GM18870 (cell line): Measurements from ENCODE around the gene CYB561.

Experiments used
- ATAC-seq: cut with Tn5 transposase; IDR thresholded peaks from one replicate; pipeline ENCODE4 v1.9.1; 2021; ENCODE audit warnings: moderate library complexity; ENCODE audit not compliant: unreplicated experiment

Gene CYB561

DNA sequence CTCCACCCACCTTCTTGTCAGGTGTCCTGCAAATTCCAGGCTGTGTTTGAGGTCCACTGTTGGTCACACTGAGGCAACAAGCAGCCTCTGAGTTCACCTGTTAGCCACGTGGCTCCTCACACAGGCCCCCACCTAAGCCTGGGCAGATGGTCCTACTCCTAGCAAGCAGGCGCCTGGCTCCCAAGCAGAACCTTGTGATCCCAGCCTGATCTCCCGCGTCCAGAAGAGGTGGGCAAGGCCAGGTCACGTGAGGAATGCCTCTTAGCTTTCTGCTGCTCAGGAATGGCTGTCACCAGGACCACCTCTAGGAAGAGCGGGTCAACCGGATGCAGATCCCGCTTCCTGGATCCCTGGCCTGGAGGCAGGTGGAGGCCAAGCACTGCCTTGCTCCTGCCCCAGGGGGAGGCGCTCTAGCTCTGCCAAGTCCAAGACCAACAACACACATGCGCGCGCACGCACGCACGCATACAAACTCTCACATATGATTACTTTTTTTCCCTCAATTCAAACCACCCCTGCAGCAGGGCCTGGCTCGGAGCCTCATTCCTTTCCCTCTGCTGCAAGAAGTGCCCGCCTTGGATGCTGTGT, 9.5 kb downstream of the CYB561 start:
- ATAC-seq = no peak

DNA sequence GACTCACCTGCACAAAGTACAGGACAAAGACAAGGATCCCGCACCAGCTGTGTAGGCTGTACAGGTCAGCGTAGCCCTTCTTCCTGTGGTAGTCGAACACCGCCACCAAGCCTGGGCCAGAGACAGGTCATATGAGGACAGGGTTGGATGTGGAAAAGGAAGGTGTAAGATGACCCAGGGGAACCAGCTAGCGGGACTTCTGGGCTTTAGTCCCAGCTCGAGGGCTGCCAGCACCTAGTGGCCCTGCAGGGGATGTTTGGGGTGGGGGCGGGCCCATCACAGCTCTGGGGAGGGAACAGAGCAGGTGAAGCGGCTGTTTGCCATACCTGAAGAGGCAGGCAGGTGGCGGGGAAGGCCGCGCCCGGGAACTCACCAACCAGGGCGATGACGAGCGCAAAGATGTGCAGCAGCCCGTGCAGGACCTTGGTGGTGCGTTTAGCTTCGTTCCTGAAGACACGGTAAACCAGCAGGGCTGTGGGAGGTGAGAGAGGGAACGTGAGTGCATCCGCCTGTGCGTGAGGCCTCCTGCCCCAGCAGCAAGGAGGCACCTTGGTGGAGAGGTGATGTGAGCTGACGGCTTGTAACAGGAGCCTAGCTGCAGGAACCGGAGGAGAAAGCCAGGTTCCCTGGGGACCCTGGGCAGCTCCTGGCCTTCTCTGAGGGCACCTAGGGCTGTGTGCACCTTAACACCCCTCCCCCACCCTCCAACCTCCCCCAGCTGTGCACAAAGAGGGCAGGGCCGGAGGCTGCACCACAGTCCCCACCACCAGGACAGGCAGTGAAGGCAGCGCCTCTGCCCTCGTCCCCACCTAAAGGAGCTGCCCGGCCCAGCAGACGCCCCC, 10.2 kb downstream of the CYB561 start:
- ATAC-seq = no peak

DNA sequence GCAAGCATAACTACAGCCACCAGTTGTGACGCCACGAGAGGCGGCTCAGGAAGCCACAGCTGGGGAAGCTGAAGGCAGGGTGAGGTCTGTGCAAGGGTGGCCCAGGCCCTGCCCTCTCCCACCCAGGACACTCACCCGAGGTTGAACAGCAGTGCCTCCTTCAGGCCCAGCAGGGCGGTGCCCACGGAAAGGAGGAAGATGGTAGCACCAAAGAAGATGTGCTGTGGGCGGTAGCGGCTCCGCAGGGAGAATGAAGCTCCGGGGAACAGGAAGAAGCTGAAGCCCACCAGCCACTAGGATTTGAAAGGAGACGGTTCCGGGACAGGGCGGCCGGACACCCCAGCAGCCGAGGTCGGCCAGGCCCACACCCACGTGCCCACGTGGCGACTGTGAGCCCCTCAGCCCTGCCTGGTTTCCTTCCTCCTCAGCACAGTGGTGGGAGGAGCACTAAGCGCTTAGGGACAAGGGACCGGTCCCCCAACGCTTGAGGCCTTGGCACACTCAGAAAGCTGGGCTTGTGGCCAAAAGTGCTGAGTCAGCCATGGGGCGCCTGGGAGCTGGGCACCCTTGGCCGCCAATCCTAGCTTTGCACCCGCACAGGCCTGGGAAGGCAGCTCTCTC, 11.0 kb downstream of the CYB561 start:
- ATAC-seq = no peak

DNA sequence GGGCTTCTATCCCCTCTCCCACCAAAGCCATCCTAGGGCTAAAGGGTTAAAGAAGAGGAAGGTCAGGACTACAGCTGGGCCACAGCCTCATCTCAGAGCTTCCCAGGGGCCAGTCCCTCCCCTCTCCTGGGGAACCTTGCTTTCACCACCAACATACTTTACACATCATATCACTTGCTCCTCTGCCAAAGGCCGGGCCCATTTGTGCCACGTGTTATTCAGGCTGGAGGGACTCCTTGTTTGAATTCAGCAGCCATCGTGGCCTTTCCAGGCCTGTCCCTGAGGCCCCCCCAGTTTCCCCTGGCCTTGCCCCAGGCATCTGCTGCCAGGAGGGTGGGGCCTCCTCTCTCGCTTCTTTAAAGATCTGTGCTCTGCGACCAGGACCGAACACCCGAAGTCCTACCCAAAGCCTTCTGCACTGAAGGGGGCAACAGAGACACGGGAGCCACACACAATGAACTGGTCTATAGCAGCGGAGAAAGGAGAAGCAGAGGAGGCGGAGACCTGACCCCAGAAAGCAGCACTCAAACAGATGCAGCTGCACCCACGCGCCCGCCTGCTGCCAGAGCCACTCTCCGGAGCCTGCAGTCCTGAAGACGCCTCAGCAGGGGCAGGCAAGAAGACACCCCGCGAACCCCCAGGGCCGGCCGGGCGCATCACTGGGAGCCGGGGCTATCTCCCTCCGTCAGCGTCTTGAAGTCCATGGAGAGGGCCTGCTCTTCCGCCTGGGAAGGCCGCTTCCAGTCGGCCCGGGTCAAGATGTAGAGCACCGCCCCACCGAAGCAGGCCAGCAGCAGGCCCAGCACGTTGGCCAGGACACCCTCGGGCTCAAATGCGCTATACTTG, 12.1 kb downstream of the CYB561 start:
- no peak for ATAC-seq

DNA sequence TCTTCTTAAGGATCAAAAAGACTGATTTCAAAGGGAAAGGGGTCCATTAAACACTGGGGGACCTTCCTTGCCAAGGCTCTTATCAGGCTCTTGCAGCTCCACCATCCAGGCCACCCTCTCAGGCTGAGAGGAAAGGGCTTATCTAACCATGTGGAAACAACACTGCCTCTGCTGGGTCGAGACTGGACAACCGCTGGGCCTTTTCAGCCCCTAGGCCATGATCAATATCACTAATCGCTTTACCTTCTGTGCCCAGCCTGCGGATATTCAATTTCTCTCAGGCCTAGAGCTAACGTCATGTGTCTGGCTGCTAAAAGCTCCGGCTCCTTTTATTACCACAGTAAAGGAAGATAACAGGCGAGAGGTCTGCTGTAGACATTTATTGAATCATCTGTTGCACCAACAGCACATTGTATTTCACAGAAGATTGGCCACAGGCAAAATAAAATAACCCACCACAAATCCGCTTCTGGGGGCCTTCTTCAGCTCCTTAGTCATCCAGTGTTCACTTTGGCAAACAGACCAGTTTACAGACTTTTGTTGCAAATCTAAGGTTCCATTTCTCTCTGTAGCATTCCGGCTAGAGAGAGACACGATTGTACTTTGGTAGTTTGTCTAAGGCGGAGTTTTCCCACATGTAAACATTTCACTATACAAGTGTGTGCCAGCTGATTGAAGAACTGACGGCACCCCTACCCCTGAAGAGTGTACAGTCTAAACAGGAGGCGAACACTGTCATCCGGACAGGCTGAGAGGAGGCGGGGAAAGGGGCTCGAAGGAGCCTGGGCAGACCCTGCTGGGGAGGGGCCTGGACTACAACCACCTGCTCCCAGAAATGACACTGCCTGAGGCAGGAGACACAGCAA, 13.9 kb downstream of the CYB561 start:
- ATAC-seq = no peak

DNA sequence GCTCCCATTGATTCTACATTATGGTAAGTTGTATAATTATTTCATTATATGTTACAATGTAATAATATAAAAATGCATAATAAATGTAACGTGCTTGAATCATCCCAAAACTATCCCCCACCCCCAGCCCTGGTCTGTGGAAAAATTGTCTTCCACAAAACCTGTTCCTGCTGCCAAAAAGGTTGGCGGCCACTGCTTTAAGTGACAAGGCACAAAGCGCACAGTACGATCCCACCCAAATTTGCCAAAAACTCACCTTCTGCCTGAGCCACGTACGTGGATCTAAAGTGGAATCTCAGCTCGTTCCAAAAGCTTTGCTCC, 14.5 kb downstream of the CYB561 start:
- no peak for ATAC-seq

DNA sequence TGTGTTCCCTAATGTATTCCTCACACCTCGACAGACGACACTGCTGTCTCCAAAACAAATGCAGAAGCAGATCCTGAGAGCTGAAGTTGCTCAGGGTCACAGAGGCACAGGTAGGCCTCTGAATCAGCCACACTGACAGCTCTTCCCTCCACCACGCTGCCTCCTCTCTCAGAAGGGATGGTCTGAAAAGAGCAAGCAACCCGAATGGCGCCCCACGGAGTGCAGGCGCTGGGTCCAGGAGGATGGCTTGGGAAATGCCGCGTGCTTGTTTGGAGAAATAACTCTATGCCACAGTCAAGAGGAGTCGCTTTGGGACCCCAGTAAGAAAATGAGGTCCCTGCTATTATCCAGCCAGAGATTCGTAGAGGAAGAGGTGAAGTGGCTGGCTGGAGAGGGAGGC, 15.9 kb downstream of the CYB561 start:
- ATAC-seq = no peak

DNA sequence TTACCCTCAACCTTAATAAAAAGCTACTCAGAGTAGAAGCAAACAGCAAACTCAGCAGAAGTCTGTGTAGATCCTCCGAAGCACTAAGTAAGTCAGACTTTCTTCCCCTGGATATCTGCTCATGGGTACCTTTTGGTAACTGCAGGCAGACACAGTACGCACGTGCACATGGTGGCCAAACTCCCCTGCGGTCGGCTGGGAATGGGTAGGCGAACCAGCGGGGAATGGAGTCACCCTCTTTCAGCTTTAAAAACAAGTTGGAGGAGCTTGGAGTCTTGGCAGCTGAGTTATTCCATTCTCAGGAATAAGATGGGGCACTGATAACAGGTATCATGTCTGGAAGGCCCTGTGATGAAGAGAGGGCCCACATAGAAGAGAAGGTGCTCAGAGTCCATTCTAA, 16.3 kb downstream of the CYB561 start:
- no peak for ATAC-seq

DNA sequence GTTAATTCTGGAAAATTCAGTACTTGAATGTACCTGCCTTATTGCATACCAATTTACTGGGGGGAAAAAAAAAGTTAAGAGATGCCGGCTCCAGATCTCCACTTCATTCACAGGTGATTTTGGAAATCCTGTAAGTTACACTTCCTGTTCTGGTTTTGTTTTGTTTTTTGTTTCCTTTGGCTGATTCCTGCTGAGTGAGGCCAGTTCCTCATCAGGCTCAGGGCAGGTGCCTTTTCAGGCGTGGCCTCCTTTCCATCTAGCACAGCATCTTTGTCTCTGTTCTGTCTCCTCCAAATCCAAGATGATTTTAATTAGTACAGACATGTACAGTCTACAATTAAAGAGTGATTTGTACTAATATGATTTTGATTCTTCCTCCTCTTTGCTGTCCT, 19.2 kb downstream of the CYB561 start:
- ATAC-seq = no peak

DNA sequence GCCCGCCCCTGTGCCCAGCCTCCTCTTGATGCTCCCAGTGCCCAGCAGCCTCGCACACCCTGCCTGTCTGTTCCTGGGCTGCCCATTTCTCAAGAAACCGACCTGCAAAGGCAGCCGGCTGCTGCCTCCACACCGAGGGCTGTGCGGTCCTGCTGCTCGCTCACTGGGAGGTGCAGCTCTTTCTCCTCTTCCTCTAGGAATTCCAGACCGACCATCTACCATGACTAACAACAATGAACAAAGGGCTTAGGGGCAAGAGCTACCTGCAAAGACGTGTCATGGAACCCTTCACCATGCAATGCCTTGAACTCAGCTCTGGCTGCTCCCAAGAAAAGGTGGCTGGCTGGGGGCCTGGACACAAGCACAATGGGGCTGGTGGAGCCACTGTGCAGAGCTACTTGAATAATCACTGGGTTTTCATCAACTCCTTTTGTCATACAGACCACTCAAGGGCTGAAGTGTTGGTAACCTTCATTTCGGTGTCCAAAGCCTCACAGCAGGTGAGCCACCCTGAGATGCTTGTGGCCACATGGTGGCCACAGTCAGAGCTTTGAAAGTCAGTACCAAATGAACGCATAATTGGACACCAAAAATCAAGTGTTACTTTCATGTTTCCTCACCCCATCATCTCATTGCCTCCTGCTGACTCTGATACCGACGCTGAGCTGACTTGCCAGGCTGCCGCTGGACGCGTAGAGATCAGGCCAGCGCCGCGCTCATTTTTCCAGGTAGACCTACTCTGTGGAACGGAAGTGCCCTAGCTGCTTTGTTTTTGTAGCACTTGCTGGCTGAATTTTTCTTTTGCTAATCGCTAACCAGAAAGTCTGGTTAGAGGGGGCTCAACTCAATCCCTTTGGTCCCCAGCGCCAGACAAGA, 19.8 kb downstream of the CYB561 start:
- no peak for ATAC-seq

DNA sequence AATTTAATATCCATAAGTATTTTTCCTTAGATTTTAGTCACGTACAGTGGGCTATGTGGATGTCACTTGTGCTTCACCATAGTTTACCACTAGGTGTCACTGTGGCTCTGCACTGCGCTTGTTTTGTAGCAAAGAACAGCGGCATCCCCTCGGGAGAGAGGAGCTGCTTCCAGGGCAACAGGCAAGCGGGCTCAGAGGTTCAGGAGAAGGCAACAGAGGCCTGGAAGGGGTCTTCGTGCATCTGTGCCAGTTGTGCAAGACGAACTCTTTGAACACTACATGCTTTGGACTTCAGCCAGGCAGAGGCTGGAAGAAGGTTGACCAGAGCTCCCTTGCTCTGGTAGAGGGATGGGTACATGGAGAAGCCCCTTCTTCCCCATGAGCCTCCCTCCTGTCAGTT, 20.6 kb downstream of the CYB561 start:
- ATAC-seq = no peak

DNA sequence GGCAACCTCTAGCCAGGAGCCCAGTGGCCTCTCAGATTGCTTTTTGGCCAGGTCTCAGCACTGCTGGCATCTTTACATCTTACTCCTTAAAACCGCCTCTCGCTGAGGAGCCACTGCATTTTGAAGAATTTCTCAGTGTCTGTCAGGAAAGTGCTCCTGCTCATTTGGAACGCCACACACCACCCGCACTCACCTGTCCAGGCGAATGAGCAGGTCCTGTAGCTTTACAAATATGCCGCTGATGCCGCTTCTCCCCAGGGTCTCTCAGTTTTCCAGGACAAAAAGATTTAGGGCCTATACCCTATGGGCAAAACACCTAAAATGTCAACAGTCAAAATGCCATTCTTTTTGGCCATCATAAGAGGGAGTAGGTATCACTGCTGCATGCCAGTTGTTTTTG, 22.1 kb downstream of the CYB561 start:
- no peak for ATAC-seq

DNA sequence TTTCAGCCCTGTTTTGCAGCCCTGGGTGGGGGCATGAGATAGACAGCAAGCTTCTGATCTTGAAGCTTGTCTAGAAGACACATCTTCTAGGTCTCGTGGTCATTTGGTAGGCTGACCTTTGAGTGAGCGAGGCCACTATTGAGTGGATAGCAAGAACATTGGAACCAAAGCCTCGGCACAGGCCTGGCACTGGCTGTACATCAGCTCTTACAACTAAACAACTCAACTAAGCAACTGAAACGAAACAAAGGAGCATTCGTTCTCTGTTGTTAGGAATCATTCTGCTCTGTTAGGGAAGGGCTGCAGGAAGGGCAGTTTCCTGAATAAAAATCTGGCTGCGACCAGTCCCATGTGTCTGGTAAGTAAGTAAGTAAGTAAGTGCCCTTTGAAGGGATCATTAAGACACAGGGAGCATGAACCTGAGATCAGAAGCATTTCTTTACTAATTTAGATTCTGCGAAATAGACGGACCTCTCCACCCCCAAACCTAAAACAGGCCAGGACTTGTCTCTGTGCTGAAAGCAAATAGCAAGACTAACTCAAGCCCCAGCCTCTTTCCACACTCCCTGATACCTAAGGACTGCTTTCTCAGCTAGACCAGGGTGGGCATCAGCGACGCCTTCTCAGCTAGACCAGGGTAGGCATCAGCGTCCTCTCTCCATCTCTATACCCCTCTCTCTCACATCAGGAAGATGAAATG, 22.7 kb downstream of the CYB561 start:
- ATAC-seq = no peak

DNA sequence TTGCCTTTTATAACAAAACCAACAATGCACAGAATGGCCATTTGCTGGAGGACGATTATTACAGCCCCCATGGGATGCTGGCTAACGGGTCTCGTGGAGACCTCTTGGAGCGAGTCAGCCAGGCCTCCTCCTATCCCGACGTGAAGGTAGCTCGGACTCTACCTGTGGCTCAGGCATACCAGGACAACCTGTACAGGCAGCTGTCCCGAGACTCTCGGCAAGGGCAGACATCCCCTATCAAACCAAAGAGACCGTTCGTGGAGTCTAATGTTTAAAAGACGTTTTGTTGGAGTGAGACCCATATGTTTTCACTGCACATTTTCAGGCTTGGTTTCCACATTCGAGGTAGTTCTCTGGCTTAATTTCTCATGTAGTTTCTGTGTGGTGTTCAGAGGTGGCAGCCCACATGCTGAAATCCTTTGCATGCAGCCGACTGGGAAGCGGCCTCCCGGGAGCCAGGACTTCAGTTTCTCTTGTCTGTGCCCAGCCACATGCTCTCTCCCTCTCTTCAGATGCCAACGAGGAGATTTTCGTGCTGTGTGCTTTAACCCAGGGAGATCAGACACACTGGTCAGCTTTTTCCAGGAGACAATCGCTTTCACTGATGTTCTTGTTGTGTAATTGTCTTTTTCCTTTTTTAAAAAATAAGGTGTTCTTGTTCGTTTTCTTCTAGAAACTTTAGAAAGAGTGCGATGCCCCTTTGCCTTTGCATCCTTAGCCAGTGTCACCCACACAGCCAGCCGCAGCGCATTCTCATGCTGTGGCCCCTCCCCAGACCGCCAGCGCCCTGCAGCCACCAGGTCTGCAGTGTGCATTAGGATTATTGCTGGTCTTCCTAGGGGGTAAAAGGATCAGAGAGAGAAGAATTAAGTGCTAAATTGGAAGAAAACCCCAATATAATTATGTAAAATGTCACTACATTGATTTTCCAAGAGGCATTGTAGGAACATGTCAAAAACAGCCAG, 24.1 kb downstream of the CYB561 start:
- no peak for ATAC-seq

DNA sequence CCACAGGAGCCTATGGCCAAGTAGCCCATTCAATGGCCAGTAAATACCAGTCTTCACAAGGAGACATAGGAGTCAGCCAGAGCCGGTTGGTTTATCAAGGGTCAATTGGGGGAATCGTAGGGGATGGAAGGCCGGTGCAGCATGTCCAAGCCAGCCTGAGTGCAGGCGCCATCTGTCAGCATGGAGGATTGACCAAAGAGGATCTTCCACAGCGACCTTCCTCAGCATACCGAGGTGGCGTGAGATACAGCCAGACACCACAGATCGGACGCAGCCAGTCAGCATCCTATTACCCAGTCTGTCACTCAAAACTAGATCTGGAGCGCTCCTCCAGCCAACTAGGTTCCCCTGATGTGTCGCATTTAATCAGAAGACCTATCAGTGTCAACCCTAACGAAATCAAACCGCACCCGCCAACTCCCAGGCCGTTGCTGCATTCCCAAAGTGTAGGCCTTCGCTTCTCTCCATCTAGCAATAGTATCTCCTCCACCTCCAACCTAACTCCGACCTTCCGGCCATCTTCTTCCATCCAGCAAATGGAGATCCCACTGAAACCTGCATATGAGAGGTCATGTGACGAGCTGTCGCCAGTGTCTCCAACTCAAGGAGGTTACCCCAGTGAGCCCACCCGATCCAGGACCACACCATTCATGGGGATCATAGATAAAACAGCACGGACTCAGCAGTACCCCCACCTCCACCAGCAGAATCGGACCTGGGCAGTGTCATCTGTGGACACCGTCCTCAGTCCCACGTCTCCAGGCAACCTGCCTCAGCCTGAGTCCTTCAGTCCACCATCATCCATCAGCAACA, 25.0 kb downstream of the CYB561 start:
- ATAC-seq = no peak

DNA sequence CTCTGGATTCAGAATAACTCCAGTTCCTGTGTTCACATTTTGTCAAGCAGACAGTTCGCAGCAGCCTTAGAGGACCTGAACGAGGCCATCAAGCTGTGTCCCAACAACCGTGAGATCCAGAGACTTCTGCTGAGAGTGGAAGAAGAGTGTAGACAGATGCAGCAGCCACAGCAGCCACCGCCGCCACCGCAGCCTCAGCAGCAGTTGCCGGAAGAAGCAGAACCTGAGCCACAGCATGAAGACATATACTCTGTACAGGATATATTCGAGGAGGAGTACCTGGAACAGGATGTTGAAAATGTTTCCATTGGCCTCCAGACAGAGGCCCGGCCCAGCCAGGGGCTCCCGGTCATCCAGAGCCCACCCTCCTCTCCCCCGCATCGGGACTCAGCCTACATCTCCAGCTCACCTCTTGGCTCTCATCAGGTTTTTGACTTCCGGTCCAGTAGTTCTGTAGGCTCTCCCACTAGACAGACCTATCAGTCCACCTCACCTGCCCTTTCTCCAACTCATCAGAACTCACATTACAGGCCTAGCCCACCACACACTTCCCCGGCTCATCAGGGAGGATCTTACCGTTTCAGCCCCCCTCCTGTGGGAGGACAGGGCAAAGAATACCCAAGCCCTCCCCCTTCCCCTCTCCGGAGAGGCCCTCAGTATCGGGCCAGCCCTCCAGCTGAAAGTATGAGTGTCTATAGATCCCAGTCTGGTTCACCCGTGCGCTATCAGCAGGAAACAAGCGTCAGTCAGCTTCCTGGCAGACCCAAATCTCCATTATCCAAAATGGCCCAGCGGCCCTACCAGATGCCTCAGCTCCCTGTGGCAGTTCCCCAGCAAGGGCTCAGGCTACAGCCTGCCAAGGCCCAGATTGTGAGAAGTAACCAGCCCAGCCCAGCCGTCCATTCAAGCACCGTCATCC, 25.9 kb downstream of the CYB561 start:
- no peak for ATAC-seq
